Measurements from ENCODE around the gene FBLN2. TPM values are rescaled to one million over a fixed set of nuclear protein-coding genes. Genes with fewer than 3 reads are reported as not detected.

Gene FBLN2
- total RNA-seq, 1 donor from 2014 or later, result 5.8 TPM

DNA sequence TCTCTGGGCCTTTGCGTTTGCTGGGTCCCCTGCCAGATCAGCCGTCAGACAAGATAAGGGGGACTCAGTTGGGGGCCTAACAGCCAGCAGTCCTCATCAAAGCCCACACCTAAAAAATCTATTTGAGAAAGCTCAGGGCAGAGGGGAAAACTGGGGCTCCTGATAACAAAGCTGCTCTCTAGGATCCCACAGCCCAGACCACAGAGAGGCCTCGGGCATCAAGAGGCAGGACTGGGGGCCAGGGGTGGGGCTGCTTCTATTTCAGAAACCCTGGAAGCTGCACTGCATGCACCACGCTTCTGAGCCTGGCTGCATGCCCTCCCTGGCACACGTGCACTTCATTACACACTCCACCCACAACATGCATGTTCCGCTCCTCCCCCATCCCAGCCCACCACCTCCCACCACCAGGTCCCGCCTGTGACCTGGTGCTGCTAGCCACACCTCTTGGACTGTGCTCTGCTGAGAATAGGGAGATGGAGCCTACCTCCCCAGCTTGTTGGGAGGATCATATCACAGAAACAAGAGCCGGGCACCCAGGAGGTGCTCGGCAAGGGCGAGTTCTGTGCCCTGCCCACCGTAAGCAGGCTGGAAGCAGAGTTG lies 26.6 kb downstream of the FBLN2 start:
- no peak overlapping the region for H3K27ac Mint-ChIP-seq
- peaks cover 8% of the 10 kb centered on the region for H3K4me1 Mint-ChIP-seq (ENCODE audit: low read depth)
- no peak for DNase-seq (ENCODE audit: low spot score, unreplicated experiment)
- peaks cover 16% of the 10 kb centered on the region for H3K27me3 Mint-ChIP-seq
- H3K9me3 Mint-ChIP-seq (ENCODE audit: low read depth), result no peaks in the 10 kb centered on the region
- H3K36me3 Mint-ChIP-seq (ENCODE audit: insufficient read depth), result no peaks in the 10 kb centered on the region
- TF ChIP-seq, protein P1, sequence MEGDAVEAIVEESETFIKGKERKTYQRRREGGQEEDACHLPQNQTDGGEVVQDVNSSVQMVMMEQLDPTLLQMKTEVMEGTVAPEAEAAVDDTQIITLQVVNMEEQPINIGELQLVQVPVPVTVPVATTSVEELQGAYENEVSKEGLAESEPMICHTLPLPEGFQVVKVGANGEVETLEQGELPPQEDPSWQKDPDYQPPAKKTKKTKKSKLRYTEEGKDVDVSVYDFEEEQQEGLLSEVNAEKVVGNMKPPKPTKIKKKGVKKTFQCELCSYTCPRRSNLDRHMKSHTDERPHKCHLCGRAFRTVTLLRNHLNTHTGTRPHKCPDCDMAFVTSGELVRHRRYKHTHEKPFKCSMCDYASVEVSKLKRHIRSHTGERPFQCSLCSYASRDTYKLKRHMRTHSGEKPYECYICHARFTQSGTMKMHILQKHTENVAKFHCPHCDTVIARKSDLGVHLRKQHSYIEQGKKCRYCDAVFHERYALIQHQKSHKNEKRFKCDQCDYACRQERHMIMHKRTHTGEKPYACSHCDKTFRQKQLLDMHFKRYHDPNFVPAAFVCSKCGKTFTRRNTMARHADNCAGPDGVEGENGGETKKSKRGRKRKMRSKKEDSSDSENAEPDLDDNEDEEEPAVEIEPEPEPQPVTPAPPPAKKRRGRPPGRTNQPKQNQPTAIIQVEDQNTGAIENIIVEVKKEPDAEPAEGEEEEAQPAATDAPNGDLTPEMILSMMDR (IDR thresholded peaks at IDR 0.05; ENCODE audit: unreplicated experiment), result no peak
- no peak overlapping the region for H3K4me3 Mint-ChIP-seq (ENCODE audit: low read depth)

DNA sequence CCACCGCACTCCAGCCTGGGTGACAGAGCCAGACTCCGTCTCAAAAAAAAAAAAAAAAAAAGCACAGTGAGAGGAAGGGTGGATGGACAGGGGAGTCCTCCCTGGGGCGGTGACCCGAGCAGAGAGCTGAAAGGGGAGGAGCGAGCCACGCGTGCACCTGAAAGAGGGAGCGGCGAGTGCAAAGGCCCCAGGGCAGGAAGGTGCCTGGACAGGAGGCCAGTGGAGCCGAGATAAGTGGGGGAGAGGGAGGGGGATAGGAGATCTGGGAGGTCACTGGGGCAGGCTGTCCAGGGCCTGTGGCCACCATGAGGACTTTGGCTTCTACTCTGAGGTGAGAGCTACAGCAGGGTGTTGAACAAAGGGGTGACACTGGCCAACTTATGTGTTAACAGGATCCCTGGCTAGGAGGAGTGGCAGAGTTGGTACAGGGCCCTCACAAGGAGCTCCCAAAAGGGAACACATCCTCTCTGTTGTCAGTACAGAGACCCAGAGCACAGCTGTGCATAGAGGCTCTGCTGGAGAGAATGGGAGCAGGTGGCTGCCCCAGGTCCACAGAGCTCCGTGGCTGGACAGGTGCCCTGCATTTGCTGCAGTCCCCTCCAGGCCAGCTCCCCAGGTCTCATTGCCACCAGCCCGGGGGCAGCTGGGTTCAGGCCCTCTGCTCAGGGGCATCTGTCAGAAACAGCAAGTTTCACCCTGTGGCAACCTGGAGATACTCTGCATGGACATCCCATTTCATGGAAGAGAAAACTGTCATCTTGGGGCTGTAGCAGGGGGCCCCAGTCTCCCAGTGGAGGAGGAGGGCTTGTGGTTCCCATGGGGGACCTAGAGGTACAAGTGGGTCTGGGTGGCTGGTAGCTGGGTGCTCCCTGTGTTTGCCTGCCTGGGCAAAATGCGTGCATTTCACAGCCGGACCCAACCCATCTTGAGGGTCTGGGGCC lies 28.5 kb downstream of the FBLN2 start:
- H3K36me3 Mint-ChIP-seq (ENCODE audit: insufficient read depth), result no peaks in the 10 kb centered on the region
- H3K4me1 Mint-ChIP-seq (ENCODE audit: low read depth), result peaks cover 10% of the 10 kb centered on the region
- no peak overlapping the region for H3K4me3 Mint-ChIP-seq (ENCODE audit: low read depth)
- TF ChIP-seq, protein P1 (IDR thresholded peaks at IDR 0.05; ENCODE audit: unreplicated experiment), result no peak
- no peak overlapping the region for H3K27ac Mint-ChIP-seq
- H3K27me3 Mint-ChIP-seq, result peaks cover 19% of the 10 kb centered on the region
- no peak for DNase-seq (ENCODE audit: low spot score, unreplicated experiment)
- H3K9me3 Mint-ChIP-seq (ENCODE audit: low read depth), result no peaks in the 10 kb centered on the region

DNA sequence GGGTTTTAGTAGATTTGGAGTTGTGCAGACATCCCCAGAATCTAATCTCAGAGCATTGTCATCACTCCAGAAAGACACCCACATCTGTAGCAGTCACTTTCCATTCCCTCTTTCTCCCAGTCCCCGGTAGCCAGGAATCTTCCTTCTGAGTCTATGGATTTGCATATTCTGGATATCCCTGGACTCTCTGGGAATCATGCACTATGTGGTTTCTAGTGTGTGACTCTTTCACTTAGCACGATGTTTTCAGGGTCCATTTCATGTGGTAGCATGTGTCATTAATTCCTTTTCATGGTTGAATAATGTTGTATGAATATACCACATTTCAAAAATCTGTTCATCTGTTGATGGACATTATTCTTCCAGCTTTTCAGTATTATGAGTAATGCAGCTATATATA lies 29.3 kb downstream of the FBLN2 start:
- TF ChIP-seq, protein P1 (IDR thresholded peaks at IDR 0.05; ENCODE audit: unreplicated experiment), result no peak
- Mint-ChIP-seq H3K27me3 (peaks cover 17% of the 10 kb centered on the region), H3K4me3 (ENCODE audit: low read depth) (no peak overlapping the region), H3K9me3 (ENCODE audit: low read depth) (no peaks in the 10 kb centered on the region), H3K27ac (no peak overlapping the region), H3K4me1 (ENCODE audit: low read depth) (peaks cover 10% of the 10 kb centered on the region), H3K36me3 (ENCODE audit: insufficient read depth) (no peaks in the 10 kb centered on the region)
- DNase-seq (ENCODE audit: low spot score, unreplicated experiment), result no peak

DNA sequence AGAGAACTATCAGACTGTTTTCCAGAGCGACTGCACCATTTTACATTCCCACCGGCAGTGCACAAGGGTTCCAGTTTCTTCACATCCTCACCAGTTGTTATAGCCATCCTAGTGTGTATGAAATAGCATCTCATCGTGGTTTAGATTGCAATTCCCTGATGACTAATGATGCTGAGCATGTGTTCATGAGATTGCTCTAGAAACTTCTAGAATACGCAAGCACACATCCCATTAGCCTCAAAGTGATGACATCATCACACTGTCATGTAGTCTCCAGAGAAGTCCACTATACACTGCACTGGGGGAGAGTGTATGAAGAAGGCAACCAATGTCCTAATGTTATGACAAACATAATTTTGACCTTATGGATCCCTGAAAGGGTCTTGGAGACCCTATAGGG lies 30.1 kb downstream of the FBLN2 start:
- no peak overlapping the region for H3K27ac Mint-ChIP-seq
- no peak overlapping the region for H3K4me3 Mint-ChIP-seq (ENCODE audit: low read depth)

More for the DNA sequence above, 30.1 kb downstream of the FBLN2 start:
- Mint-ChIP-seq H3K9me3 (ENCODE audit: low read depth) (no peaks in the 10 kb centered on the region), H3K4me1 (ENCODE audit: low read depth) (peaks cover 10% of the 10 kb centered on the region), H3K36me3 (ENCODE audit: insufficient read depth) (no peaks in the 10 kb centered on the region), H3K27me3 (peaks cover 16% of the 10 kb centered on the region)
- TF ChIP-seq, protein P1 (IDR thresholded peaks at IDR 0.05; ENCODE audit: unreplicated experiment), result no peak
- DNase-seq (ENCODE audit: low spot score, unreplicated experiment), result no peak
